CD4-positive, alpha-beta T cell (primary cell): ENCODE data around the gene HSD17B2. TPM values are rescaled to one million over a fixed set of nuclear protein-coding genes. Genes with fewer than 3 reads are reported as not detected.

Source experiments
- ATAC-seq: fragments of 200-7000 bp; cut with Tn5 transposase; one replicate; pipeline ENCODE4 v1.10.0; 2022; ENCODE audit warnings: mild to moderate bottlenecking; ENCODE audit not compliant: poor library complexity
- CTCF ChIA-PET: fragments of 350-600 bp; sonication (Branson Sonifier 250); formaldehyde crosslinking; loops from one replicate; lab custom pipeline; 2021; ENCODE audit warnings: antibody characterized with exemption, inconsistent platforms; lab: Charles Lee
- POLR2A ChIA-PET: fragments of 350-600 bp; sonication (Branson Sonifier 250); formaldehyde crosslinking; loops from one replicate; lab custom pipeline; 2021; ENCODE audit warnings: antibody characterized with exemption, inconsistent platforms; lab: Charles Lee
- DNase-seq, 14 experiments: peaks; one replicate each; pipeline ENCODE4 v3.0.0-alpha.2; 2013 to 2020; ENCODE audit warnings: mixed read lengths in 2 of 14
- H3K27ac ChIP-seq, 2 donors: one replicate each; pipeline versions ENCODE4 v1.5.1 to v1.7.0; 2013; ENCODE audit warnings: low read length in 2 of 2, low read depth in 1 of 2, mild to moderate bottlenecking in 1 of 2
- H3K27me3 ChIP-seq, 2 experiments: 1 replicate in 1 of 2; 2 replicates in 1 of 2; pipeline versions ENCODE4 v1.6.1 to v1.7.0; 2013; ENCODE audit warnings: low read length in 2 of 2, control low read depth in 1 of 2, mild to moderate bottlenecking in 1 of 2, moderate library complexity in 1 of 2; ENCODE audit not compliant: insufficient read depth in 2 of 2, control insufficient read depth in 1 of 2
- H3K36me3 ChIP-seq: one replicate; pipeline ENCODE4 v1.6.1; 2013; ENCODE audit warnings: low read length, control low read depth; ENCODE audit not compliant: insufficient read depth
- H3K4me1 ChIP-seq: one replicate; pipeline ENCODE4 v1.6.1; 2013; ENCODE audit warnings: low read length, control low read depth; ENCODE audit not compliant: insufficient read depth
- H3K4me3 ChIP-seq: one replicate; pipeline ENCODE4 v1.5.1; 2013; ENCODE audit warnings: mild to moderate bottlenecking, low read length, moderate library complexity
- H3K9me3 ChIP-seq, 2 experiments: 1 replicate in 1 of 2; 2 replicates in 1 of 2; pipeline versions ENCODE4 v1.6.1 to v1.7.0; 2013; ENCODE audit warnings: low read length in 2 of 2, mild to moderate bottlenecking in 2 of 2, control low read depth in 1 of 2, moderate library complexity in 1 of 2; ENCODE audit not compliant: control insufficient read depth in 1 of 2, insufficient read depth in 1 of 2
- H3K27ac Mint-ChIP-seq: one replicate; pipeline ENCODE4 v1.8.0; 2020; ENCODE audit warnings: mixed read lengths
- H3K27me3 Mint-ChIP-seq: one replicate; pipeline ENCODE4 v1.8.0; 2021; ENCODE audit warnings: mixed read lengths
- H3K36me3 Mint-ChIP-seq: one replicate; pipeline ENCODE4 v1.8.0; 2021; ENCODE audit warnings: low read depth, mixed read lengths
- H3K4me1 Mint-ChIP-seq: one replicate; pipeline ENCODE4 v1.8.0; 2021; ENCODE audit warnings: low read depth, mixed read lengths
- H3K4me3 Mint-ChIP-seq: one replicate; pipeline ENCODE4 v1.8.0; 2020; ENCODE audit warnings: mild to moderate bottlenecking, mixed read lengths
- H3K9me3 Mint-ChIP-seq: one replicate; pipeline ENCODE4 v1.8.0; 2020; ENCODE audit warnings: mixed read lengths
- CTCF ChIP-seq: fragments of 200-600 bp; IDR thresholded peaks from one replicate; pipeline ENCODE4 v1.8.0; 2022; ENCODE audit warnings: antibody characterized with exemption, mild to moderate bottlenecking
- intact Hi-C, 2 experiments: fragments of 100-400 bp; cut with DNase I in 1 of 2; cut with micrococcal nuclease in 1 of 2; formaldehyde crosslinking; loops; one replicate each; pipeline versions ENCODE4 v1.15.1 to v1.9.0; 2023 to 2025; cut with DNase I, micrococcal nuclease
- total RNA-seq, 174 experiments: library from RNA in 2 of 174; stranded (reverse) in 2 of 174; gene quantifications; one replicate each; pipeline ENCODE4 v1.2.3 and lab custom pipeline; 2021 to 2026

Gene HSD17B2
- total RNA-seq, 2 experiments from 2014 or later, result not detected

- POLR2A ChIA-PET, result no interaction called here
- DNase-seq (no peak), ATAC-seq (no peak)
- H3K36me3 ChIP-seq, result no peaks in the 10 kb centered on the region
- H3K27ac Mint-ChIP-seq, result no peak overlapping the region
- H3K27ac ChIP-seq, result no peak overlapping the region
- CTCF ChIA-PET, result no interaction called here
- H3K4me1 Mint-ChIP-seq, result no peaks in the 10 kb centered on the region
- peaks cover 3 to 9% of the 10 kb centered on the region in 2 experiments for H3K27me3 ChIP-seq
- no peak overlapping the region for H3K4me3 ChIP-seq
- H3K9me3 Mint-ChIP-seq, result no peaks in the 10 kb centered on the region
- peaks cover 47% of the 10 kb centered on the region for H3K27me3 Mint-ChIP-seq
- no peak for TF ChIP-seq CTCF
- H3K9me3 ChIP-seq, result peaks cover 0 to 3% of the 10 kb centered on the region in 2 experiments
- intact Hi-C loops, result no loop called here
- H3K4me3 Mint-ChIP-seq, result no peak overlapping the region
- no peaks in the 10 kb centered on the region for H3K36me3 Mint-ChIP-seq
- no peaks in the 10 kb centered on the region for H3K4me1 ChIP-seq
Measured at GRCh38 chr16:82070656-82071369, 35.8 kb downstream of the HSD17B2 start.

- ChIA-PET CTCF (no interaction called here), POLR2A (no interaction called here)
- no peak for TF ChIP-seq CTCF
- H3K27ac ChIP-seq, result no peak overlapping the region
- H3K27ac Mint-ChIP-seq, result no peak overlapping the region
- peaks cover 0 to 4% of the 10 kb centered on the region in 2 experiments for H3K9me3 ChIP-seq
- no peaks in the 10 kb centered on the region for H3K9me3 Mint-ChIP-seq
- intact Hi-C loops, result no loop called here
- no peaks in the 10 kb centered on the region for H3K36me3 Mint-ChIP-seq
- H3K4me3 ChIP-seq, result no peak overlapping the region
- H3K4me1 Mint-ChIP-seq, result no peaks in the 10 kb centered on the region
- H3K4me3 Mint-ChIP-seq, result no peak overlapping the region
- no peaks in the 10 kb centered on the region for H3K4me1 ChIP-seq
- H3K27me3 Mint-ChIP-seq, result peaks cover 51% of the 10 kb centered on the region
- no peak for ATAC-seq
- H3K36me3 ChIP-seq, result no peaks in the 10 kb centered on the region
- DNase-seq, result no peak
- peaks cover 3 to 9% of the 10 kb centered on the region in 2 experiments for H3K27me3 ChIP-seq
Measured at GRCh38 chr16:82071421-82071820, 36.4 kb downstream of the HSD17B2 start.

DNA sequence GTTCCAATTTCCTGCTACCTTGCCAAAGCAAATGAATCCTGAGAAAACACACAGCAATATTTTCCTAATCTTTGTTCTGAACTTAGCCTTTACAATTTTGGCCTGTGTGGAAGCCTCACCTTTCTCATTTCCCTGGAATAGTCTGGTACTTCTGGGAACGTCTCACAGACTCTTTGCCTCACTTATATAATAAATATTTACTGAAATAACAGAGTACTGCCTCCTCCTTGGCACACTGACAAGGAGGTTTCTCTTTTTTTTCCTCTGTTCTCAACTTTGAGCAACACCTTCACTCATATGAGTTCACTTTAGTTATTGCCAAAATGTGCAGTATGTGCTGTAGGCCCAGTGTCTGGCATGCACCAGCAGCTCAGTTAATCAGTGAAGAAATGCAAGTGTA lies 37.3 kb downstream of the HSD17B2 start:
- Mint-ChIP-seq H3K36me3 (no peaks in the 10 kb centered on the region), H3K9me3 (peaks cover 4% of the 10 kb centered on the region), H3K27me3 (peaks cover 56% of the 10 kb centered on the region), H3K4me3 (no peak overlapping the region), H3K4me1 (no peaks in the 10 kb centered on the region), H3K27ac (no peak overlapping the region)
- DNase-seq, result no peak
- Histone ChIP-seq H3K27ac (no peak overlapping the region), H3K9me3 (peaks cover 0 to 7% of the 10 kb centered on the region in 2 experiments), H3K36me3 (no peaks in the 10 kb centered on the region), H3K4me3 (no peak overlapping the region), H3K27me3 (peaks cover 3 to 9% of the 10 kb centered on the region in 2 experiments), H3K4me1 (no peaks in the 10 kb centered on the region)
- TF ChIP-seq CTCF, result no peak
- ATAC-seq, result no peak
- ChIA-PET POLR2A (no interaction called here), CTCF (no interaction called here)
- intact Hi-C loops, result no loop called here
